H9 (cell line): ENCODE measurements around the gene CSTPP1. TPM values are rescaled to one million over a fixed set of nuclear protein-coding genes. Genes with fewer than 3 reads are reported as not detected.

Source experiments
- DNase-seq: peaks from one replicate; pipeline ENCODE4 v3.0.0-alpha.2; 2017
- H2AFZ ChIP-seq: one replicate; pipeline ENCODE4 v1.6.1; 2013; ENCODE audit warnings: mild to moderate bottlenecking, low read length, control low read depth, moderate library complexity
- H2AK5ac ChIP-seq: 2 replicates; pipeline ENCODE4 v1.6.1; 2013; ENCODE audit warnings: low read length, control low read depth, mixed read lengths; ENCODE audit not compliant: insufficient read length
- H2BK120ac ChIP-seq: one replicate; pipeline ENCODE4 v1.6.1; 2013; ENCODE audit warnings: low read depth, mild to moderate bottlenecking, low read length, control low read depth, inconsistent platforms; ENCODE audit not compliant: poor library complexity, severe bottlenecking
- H2BK12ac ChIP-seq: 2 replicates; pipeline ENCODE4 v1.6.1; 2013; ENCODE audit warnings: low read length, control low read depth, mixed read lengths, low read depth; ENCODE audit not compliant: insufficient read length
- H2BK15ac ChIP-seq: 2 replicates; pipeline ENCODE4 v1.6.1; 2013; ENCODE audit warnings: low read depth, low read length, control low read depth
- H2BK20ac ChIP-seq: one replicate; pipeline ENCODE4 v1.6.1; 2013; ENCODE audit warnings: low read depth, mild to moderate bottlenecking, low read length, control low read depth, inconsistent platforms; ENCODE audit not compliant: poor library complexity, severe bottlenecking
- H2BK5ac ChIP-seq: 2 replicates; pipeline ENCODE4 v1.6.1; 2013; ENCODE audit warnings: low read length, control low read depth, mixed read lengths; ENCODE audit not compliant: insufficient read length
- H3K14ac ChIP-seq: 2 replicates; pipeline ENCODE4 v1.6.1; 2013; ENCODE audit warnings: low read length, control low read depth; ENCODE audit not compliant: insufficient read depth
- H3K18ac ChIP-seq: 2 replicates; pipeline ENCODE4 v1.6.1; 2013; ENCODE audit warnings: low read depth, mild to moderate bottlenecking, mixed read lengths, low read length, control low read depth; ENCODE audit not compliant: insufficient read length
- H3K23ac ChIP-seq: 2 replicates; pipeline ENCODE4 v1.6.1; 2013; ENCODE audit warnings: low read length, control low read depth, mixed read lengths, low read depth; ENCODE audit not compliant: insufficient read length
- H3K23me2 ChIP-seq: 2 replicates; pipeline ENCODE4 v1.6.1; 2013; ENCODE audit warnings: low read depth, mild to moderate bottlenecking, mixed read lengths, low read length, control low read depth; ENCODE audit not compliant: insufficient read length, poor library complexity, severe bottlenecking
- H3K27ac ChIP-seq: 2 replicates; pipeline ENCODE4 v1.5.1; 2013; ENCODE audit warnings: low read length, control low read depth, mixed read lengths, low read depth; ENCODE audit not compliant: insufficient read length
- H3K27me3 ChIP-seq: 2 replicates; pipeline ENCODE4 v1.6.1; 2013; ENCODE audit warnings: low read length, control low read depth, inconsistent platforms; ENCODE audit not compliant: insufficient read depth
- H3K4ac ChIP-seq: 2 replicates; pipeline ENCODE4 v1.6.1; 2013; ENCODE audit warnings: low read depth, mild to moderate bottlenecking, control low read depth, inconsistent platforms, low read length, moderate library complexity
- H3K4me1 ChIP-seq: 2 replicates; pipeline ENCODE4 v1.6.1; 2013; ENCODE audit warnings: low read length, control low read depth, inconsistent platforms; ENCODE audit not compliant: insufficient read depth
- H3K4me2 ChIP-seq: 2 replicates; pipeline ENCODE4 v1.6.1; 2013; ENCODE audit warnings: low read length, control low read depth, mixed read lengths; ENCODE audit not compliant: insufficient read length, insufficient read depth
- H3K56ac ChIP-seq: 2 replicates; pipeline ENCODE4 v1.6.1; 2013; ENCODE audit warnings: low read depth, mild to moderate bottlenecking, mixed read lengths, low read length, control low read depth; ENCODE audit not compliant: insufficient read length
- H3K79me1 ChIP-seq: 2 replicates; pipeline ENCODE4 v1.6.1; 2013; ENCODE audit warnings: low read depth, mild to moderate bottlenecking, moderate library complexity, low read length, control low read depth, inconsistent platforms; ENCODE audit not compliant: insufficient read depth, poor library complexity, severe bottlenecking
- H3K79me2 ChIP-seq: 2 replicates; pipeline ENCODE4 v1.6.1; 2013; ENCODE audit warnings: low read length, control low read depth, inconsistent platforms; ENCODE audit not compliant: insufficient read depth
- H3K9ac ChIP-seq: 2 replicates; pipeline ENCODE4 v1.6.1; 2013; ENCODE audit warnings: low read length, control low read depth, mixed read lengths; ENCODE audit not compliant: insufficient read length; ENCODE audit errors: extremely low read depth
- H3K9me3 ChIP-seq: one replicate; pipeline ENCODE4 v1.6.1; 2013; ENCODE audit warnings: low read depth, low read length, inconsistent platforms; ENCODE audit not compliant: control insufficient read depth
- H3T11ph ChIP-seq: one replicate; pipeline ENCODE4 v1.6.1; 2013; ENCODE audit warnings: mild to moderate bottlenecking, low read length, control low read depth, inconsistent platforms
- H4K20me1 ChIP-seq: one replicate; pipeline ENCODE4 v1.6.1; 2013; ENCODE audit not compliant: control insufficient read depth, insufficient read length, insufficient read depth
- H4K5ac ChIP-seq: 2 replicates; pipeline ENCODE4 v1.6.1; 2013; ENCODE audit warnings: low read depth, mild to moderate bottlenecking, mixed read lengths, low read length, control low read depth; ENCODE audit not compliant: insufficient read length
- H4K8ac ChIP-seq: replicated peaks from 2 replicates; pipeline ENCODE4 v1.6.1; 2013; ENCODE audit warnings: low read length, control low read depth, mixed read lengths, low read depth; ENCODE audit not compliant: insufficient read length
- H4K91ac ChIP-seq: 2 replicates; pipeline ENCODE4 v1.6.1; 2013; ENCODE audit warnings: low read depth, mild to moderate bottlenecking, moderate library complexity, mixed read lengths, low read length, control low read depth; ENCODE audit not compliant: insufficient read length
- H3K27ac Mint-ChIP-seq, 3 experiments: 2 replicates in 2 of 3; 3 replicates in 1 of 3; pipeline ENCODE4 v1.8.0; 2020 to 2021; ENCODE audit warnings: mixed read lengths in 3 of 3, mild to moderate bottlenecking in 1 of 3, moderate library complexity in 1 of 3
- H3K27me3 Mint-ChIP-seq: 2 replicates; pipeline ENCODE4 v1.8.0; 2021; ENCODE audit warnings: low read depth, mild to moderate bottlenecking, moderate library complexity, mixed read lengths
- H3K36me3 Mint-ChIP-seq, 3 experiments: 2 replicates in 2 of 3; 3 replicates in 1 of 3; pipeline ENCODE4 v1.8.0; 2020 to 2021; ENCODE audit warnings: low read depth in 3 of 3, mixed read lengths in 3 of 3; ENCODE audit not compliant: insufficient read depth in 1 of 3
- H3K4me1 Mint-ChIP-seq, 2 experiments: 2 replicates each; pipeline ENCODE4 v1.8.0; 2020; ENCODE audit warnings: mixed read lengths in 2 of 2
- H3K4me3 Mint-ChIP-seq, 2 experiments: 2 replicates in 1 of 2; 3 replicates in 1 of 2; pipeline ENCODE4 v1.8.0; 2020 to 2021; ENCODE audit warnings: mild to moderate bottlenecking in 2 of 2, mixed read lengths in 2 of 2, moderate library complexity in 1 of 2
- H3K9me3 Mint-ChIP-seq, 2 experiments: 2 replicates in 1 of 2; 3 replicates in 1 of 2; pipeline ENCODE4 v1.8.0; 2020; ENCODE audit warnings: mild to moderate bottlenecking in 2 of 2, mixed read lengths in 2 of 2, moderate library complexity in 1 of 2
- WGBS: extraction: QIAGEN DNeasy Blood & Tissue Kit; methylation state at CpG from one replicate; pipeline ENCODE4 v1.1.7; 2013; ENCODE audit warnings: missing lambda C conversion rate, low lambda C conversion rate, mixed read lengths; ENCODE audit not compliant: insufficient read length; ENCODE audit errors: extremely low coverage; 5-methylcytosine and 5-hydroxymethylcytosine counted together
- total RNA-seq: library from RNA; stranded (reverse); gene quantifications from 2 replicates; pipeline ENCODE4 v1.2.1, GENCODE V29; 2021
- TF ChIP-seq, protein P1 (sequence below): fragments of 200-600 bp; sonication (generic); conservative IDR thresholded peaks from 3 replicates; pipeline ENCODE4 v1.8.0; 2021; ENCODE audit warnings: antibody characterized with exemption, mild to moderate bottlenecking

The CSTPP1 gene
- total RNA-seq, 1 experiment from 2014 or later: 21.2 TPM

GRCh38 chr11:47007579-47007978 lies 71.0 kb downstream of the CSTPP1 start:
- no peaks in the 10 kb centered on the region for H3K4me1 ChIP-seq

More at GRCh38 chr11:47007579-47007978, 71.0 kb downstream of the CSTPP1 start:
- Histone ChIP-seq H3K18ac (no peak overlapping the region), H3K79me2 (no peaks in the 10 kb centered on the region), H3T11ph (no peak overlapping the region), H3K56ac (no peak overlapping the region), H2AK5ac (no peak overlapping the region), H3K4me2 (no peak overlapping the region), H4K5ac (no peak overlapping the region), H2BK12ac (no peak overlapping the region), H2BK120ac (no peak overlapping the region), H3K79me1 (no peaks in the 10 kb centered on the region), H3K9me3 (no peaks in the 10 kb centered on the region), H4K20me1 (no peaks in the 10 kb centered on the region), H3K9ac (no peak overlapping the region), H2BK15ac (no peak overlapping the region), H3K23ac (no peak overlapping the region), H3K23me2 (no peaks in the 10 kb centered on the region), H3K4ac (no peak overlapping the region), H2BK5ac (no peak overlapping the region), H3K27me3 (no peaks in the 10 kb centered on the region), H4K8ac (no peak overlapping the region), H4K91ac (no peak overlapping the region), H3K14ac (no peak overlapping the region), H2AFZ (no peak overlapping the region), H3K27ac (no peak overlapping the region), H2BK20ac (no peak overlapping the region)
- no CpG with 5 or more reads among the region's 2 CpGs for WGBS
- H3K4me1 Mint-ChIP-seq: peaks cover 15 to 23% of the 10 kb centered on the region in 2 experiments
- no peak overlapping the region for H3K27ac Mint-ChIP-seq
- no peaks in the 10 kb centered on the region for H3K27me3 Mint-ChIP-seq
- H3K9me3 Mint-ChIP-seq: no peaks in the 10 kb centered on the region; a peak in 2 of 5 replicates
- no peak overlapping the region for H3K4me3 Mint-ChIP-seq
- DNase-seq: no peak
- TF ChIP-seq, protein P1, sequence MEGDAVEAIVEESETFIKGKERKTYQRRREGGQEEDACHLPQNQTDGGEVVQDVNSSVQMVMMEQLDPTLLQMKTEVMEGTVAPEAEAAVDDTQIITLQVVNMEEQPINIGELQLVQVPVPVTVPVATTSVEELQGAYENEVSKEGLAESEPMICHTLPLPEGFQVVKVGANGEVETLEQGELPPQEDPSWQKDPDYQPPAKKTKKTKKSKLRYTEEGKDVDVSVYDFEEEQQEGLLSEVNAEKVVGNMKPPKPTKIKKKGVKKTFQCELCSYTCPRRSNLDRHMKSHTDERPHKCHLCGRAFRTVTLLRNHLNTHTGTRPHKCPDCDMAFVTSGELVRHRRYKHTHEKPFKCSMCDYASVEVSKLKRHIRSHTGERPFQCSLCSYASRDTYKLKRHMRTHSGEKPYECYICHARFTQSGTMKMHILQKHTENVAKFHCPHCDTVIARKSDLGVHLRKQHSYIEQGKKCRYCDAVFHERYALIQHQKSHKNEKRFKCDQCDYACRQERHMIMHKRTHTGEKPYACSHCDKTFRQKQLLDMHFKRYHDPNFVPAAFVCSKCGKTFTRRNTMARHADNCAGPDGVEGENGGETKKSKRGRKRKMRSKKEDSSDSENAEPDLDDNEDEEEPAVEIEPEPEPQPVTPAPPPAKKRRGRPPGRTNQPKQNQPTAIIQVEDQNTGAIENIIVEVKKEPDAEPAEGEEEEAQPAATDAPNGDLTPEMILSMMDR: no peak
- no peaks in the 10 kb centered on the region for H3K36me3 Mint-ChIP-seq
